Endothelial cell of umbilical vein (primary cell): Measurements from ENCODE around the gene RGR. TPM values are rescaled to one million over a fixed set of nuclear protein-coding genes. Genes with fewer than 3 reads are reported as not detected.

Experiments used
- BruUV-seq: library from RNA; stranded (reverse); fragments of 400-500 nt; replicated peaks from 2 replicates; lab custom pipeline; 2021; lab: Mats Ljungman, UMichigan
- CTCF ChIA-PET: fragments of 300-600, 350-600 bp; sonication (Branson Sonifier 250); formaldehyde crosslinking; loops from one replicate; lab custom pipeline; 2021; ENCODE audit warnings: antibody characterized with exemption, inconsistent platforms; lab: Charles Lee
- POLR2A ChIA-PET: fragments of 300-600, 350-600 bp; sonication (Branson Sonifier 250); formaldehyde crosslinking; loops from one replicate; lab custom pipeline; 2021; ENCODE audit warnings: antibody characterized with exemption, inconsistent platforms; lab: Charles Lee
- DNase-seq: peaks from one replicate; pipeline ENCODE4 v3.0.0-alpha.2; 2011; ENCODE audit warnings: low read depth, low spot score
- FAIRE-seq: peaks from 2 replicates; lab custom pipeline; 2011; peaks lifted over from hg19 to GRCh38; lab: Jason Lieb, UNC
- H2AFZ ChIP-seq: 2 replicates; pipeline ENCODE4 v1.6.0; 2012; ENCODE audit warnings: low read depth, low read length, control low read depth, inconsistent platforms
- H3K27ac ChIP-seq: 2 replicates; pipeline ENCODE4 v1.5.1; 2011; ENCODE audit warnings: low read depth, mild to moderate bottlenecking, control low read depth, low read length, moderate library complexity; ENCODE audit not compliant: insufficient read depth
- H3K27me3 ChIP-seq, 2 experiments: 2 replicates each; pipeline versions ENCODE4 v1.6.0 to v1.6.1; 2011; ENCODE audit warnings: low read length in 2 of 2, mixed read lengths in 1 of 2; ENCODE audit not compliant: control insufficient read depth in 2 of 2, insufficient read depth in 2 of 2
- H3K36me3 ChIP-seq, 2 experiments: 2 replicates in 1 of 2; 3 replicates in 1 of 2; pipeline ENCODE4 v1.5.1; 2011; ENCODE audit warnings: low read length in 2 of 2, mild to moderate bottlenecking in 1 of 2, moderate library complexity in 1 of 2; ENCODE audit not compliant: control insufficient read depth in 2 of 2, insufficient read depth in 2 of 2; ENCODE audit errors: extremely low read depth in 1 of 2
- H3K4me1 ChIP-seq: 3 replicates; pipeline ENCODE4 v1.5.1; 2011; ENCODE audit warnings: mild to moderate bottlenecking, low read length; ENCODE audit not compliant: control insufficient read depth, insufficient read depth; ENCODE audit errors: extremely low read depth
- H3K4me2 ChIP-seq: 2 replicates; pipeline ENCODE4 v1.6.1; 2011; ENCODE audit warnings: low read length, control low read depth, mixed read lengths; ENCODE audit not compliant: insufficient read depth
- H3K4me3 ChIP-seq, 3 experiments: fragments of 200-600 bp in 1 of 3; sonication (generic), shearing (Covaris generic) in 1 of 3; replicated peaks in 1 of 3; 2 replicates each; pipeline ENCODE4 v1.5.1; 2011 to 2016; ENCODE audit warnings: control low read depth in 3 of 3, low read length in 3 of 3, mild to moderate bottlenecking in 2 of 3, inconsistent platforms in 1 of 3, low read depth in 1 of 3, moderate library complexity in 1 of 3; ENCODE audit not compliant: insufficient read depth in 1 of 3
- H3K79me2 ChIP-seq: 2 replicates; pipeline ENCODE4 v1.6.0; 2012; ENCODE audit warnings: low read length, inconsistent platforms; ENCODE audit not compliant: control insufficient read depth, insufficient read depth
- H3K9ac ChIP-seq: replicated peaks from 2 replicates; pipeline ENCODE3; 2011; ENCODE audit warnings: low read length, control low read depth; ENCODE audit not compliant: insufficient read depth; ENCODE audit errors: extremely low read depth
- H3K9me1 ChIP-seq: replicated peaks from 3 replicates; pipeline ENCODE4 v1.6.0; 2011; ENCODE audit warnings: mild to moderate bottlenecking, low read length; ENCODE audit not compliant: control insufficient read depth, insufficient read depth; ENCODE audit errors: extremely low read depth
- H3K9me3 ChIP-seq: replicated peaks from 2 replicates; pipeline ENCODE4 v1.5.1; 2012; ENCODE audit warnings: low read length, inconsistent platforms; ENCODE audit not compliant: control insufficient read depth, insufficient read depth
- H4K20me1 ChIP-seq: replicated peaks from 2 replicates; pipeline ENCODE3; 2011; ENCODE audit warnings: mild to moderate bottlenecking, low read length; ENCODE audit not compliant: control insufficient read depth, insufficient read depth; ENCODE audit errors: extremely low read depth
- EZH2 ChIP-seq: IDR thresholded peaks from 2 replicates; pipeline ENCODE4 v1.6.1; 2012; ENCODE audit warnings: borderline replicate concordance, low read depth, mild to moderate bottlenecking, moderate library complexity, low read length, inconsistent platforms; ENCODE audit not compliant: severe bottlenecking
- FOS ChIP-seq: IDR thresholded peaks from 2 replicates; pipeline ENCODE4 v1.6.1; 2011; ENCODE audit warnings: mild to moderate bottlenecking, low read length, moderate library complexity, borderline replicate concordance; ENCODE audit not compliant: insufficient read depth
- GATA2 ChIP-seq: IDR thresholded peaks from 2 replicates; pipeline ENCODE4 v1.7.0; 2011; ENCODE audit warnings: low read depth, mild to moderate bottlenecking, moderate library complexity, mixed read lengths, low read length; ENCODE audit not compliant: insufficient read length, insufficient read depth
- JUN ChIP-seq: IDR thresholded peaks from 2 replicates; pipeline ENCODE4 v1.6.1; 2011; ENCODE audit warnings: borderline replicate concordance, low read depth; ENCODE audit not compliant: insufficient read length, insufficient read depth
- MYC ChIP-seq: IDR thresholded peaks from one replicate; pipeline ENCODE4 v1.6.1; 2011; ENCODE audit warnings: mild to moderate bottlenecking, low read depth, low read length
- POLR2A ChIP-seq: IDR thresholded peaks from 2 replicates; pipeline ENCODE4 v1.6.1; 2012; ENCODE audit warnings: low read depth, mild to moderate bottlenecking, control low read depth, low read length
- POLR2AphosphoS5 ChIP-seq: IDR thresholded peaks from 2 replicates; pipeline ENCODE4 v1.6.1; 2012; ENCODE audit warnings: low read depth, mild to moderate bottlenecking, control low read depth, low read length, moderate library complexity; ENCODE audit not compliant: insufficient read depth
- dilution Hi-C: fragments of 300-500 bp; cut with MboI; formaldehyde crosslinking; loops from one replicate; pipeline ENCODE4 v1.15.0; 2019; ENCODE audit warnings: low sequenced_read_pairs; ENCODE audit not compliant: extremely low pct_ligation_motif_present
- intact Hi-C: fragments of 100-400 bp; cut with micrococcal nuclease; formaldehyde crosslinking; loops from one replicate; pipeline ENCODE4 v1.10.0; 2022
- polyA plus RNA-seq, 4 experiments: library from polyadenylated mRNA; depleted of rRNA in 3 of 4; stranded (reverse) in 3 of 4; unstranded in 1 of 4; fragments of >200 nt; gene quantifications; 2 replicates each; pipeline versions ENCODE4 v1.2.1 to v1.2.3, GENCODE V29; 2011 to 2012; ENCODE audit warnings: missing spikeins in 1 of 4
- total RNA-seq: library from RNA; stranded (reverse); gene quantifications from 2 replicates; pipeline ENCODE4 v1.2.3, GENCODE V29; 2021
- TF ChIP-seq, protein P1 (sequence below), 2 donors: IDR thresholded peaks; 1 replicate in 1 of 2; 2 replicates in 1 of 2; pipeline ENCODE4 v1.5.1; 2011; ENCODE audit warnings: low read length in 2 of 2, mild to moderate bottlenecking in 2 of 2, moderate library complexity in 2 of 2, control low read depth in 1 of 2, inconsistent platforms in 1 of 2, low read depth in 1 of 2; ENCODE audit not compliant: insufficient read depth in 1 of 2; ENCODE audit errors: extremely low read depth in 1 of 2
- TF ChIP-seq, protein P2 (sequence below): IDR thresholded peaks from 2 replicates; pipeline ENCODE4 v1.6.1; 2011; ENCODE audit not compliant: insufficient read depth, insufficient read length

RGR gene
- total and polyA plus RNA-seq, 2 donors (not counting 3 experiments of a cell fraction or from before 2014, with no cell fraction given): not detected

GRCh38 chr10:84221916-84222315 lies 22.9 kb upstream of the RGR start:
- Histone ChIP-seq H3K9ac (no peak overlapping the region), H3K27me3 (peaks cover 0 to 5% of the 10 kb centered on the region in 2 experiments), H3K79me2 (no peaks in the 10 kb centered on the region), H3K4me3 (no peak overlapping the region), H3K36me3 (no peaks in the 10 kb centered on the region), H3K9me3 (no peaks in the 10 kb centered on the region), H3K4me1 (no peaks in the 10 kb centered on the region), H4K20me1 (no peaks in the 10 kb centered on the region), H3K4me2 (no peak overlapping the region), H2AFZ (no peak overlapping the region), H3K27ac (no peak overlapping the region), H3K9me1 (no peaks in the 10 kb centered on the region)
- no peak for FAIRE-seq
- TF ChIP-seq POLR2AphosphoS5 (no peak), POLR2A (no peak), MYC (no peak), GATA2 (no peak), JUN (no peak), FOS (no peak), EZH2 (no peak)
- TF ChIP-seq, protein P1, sequence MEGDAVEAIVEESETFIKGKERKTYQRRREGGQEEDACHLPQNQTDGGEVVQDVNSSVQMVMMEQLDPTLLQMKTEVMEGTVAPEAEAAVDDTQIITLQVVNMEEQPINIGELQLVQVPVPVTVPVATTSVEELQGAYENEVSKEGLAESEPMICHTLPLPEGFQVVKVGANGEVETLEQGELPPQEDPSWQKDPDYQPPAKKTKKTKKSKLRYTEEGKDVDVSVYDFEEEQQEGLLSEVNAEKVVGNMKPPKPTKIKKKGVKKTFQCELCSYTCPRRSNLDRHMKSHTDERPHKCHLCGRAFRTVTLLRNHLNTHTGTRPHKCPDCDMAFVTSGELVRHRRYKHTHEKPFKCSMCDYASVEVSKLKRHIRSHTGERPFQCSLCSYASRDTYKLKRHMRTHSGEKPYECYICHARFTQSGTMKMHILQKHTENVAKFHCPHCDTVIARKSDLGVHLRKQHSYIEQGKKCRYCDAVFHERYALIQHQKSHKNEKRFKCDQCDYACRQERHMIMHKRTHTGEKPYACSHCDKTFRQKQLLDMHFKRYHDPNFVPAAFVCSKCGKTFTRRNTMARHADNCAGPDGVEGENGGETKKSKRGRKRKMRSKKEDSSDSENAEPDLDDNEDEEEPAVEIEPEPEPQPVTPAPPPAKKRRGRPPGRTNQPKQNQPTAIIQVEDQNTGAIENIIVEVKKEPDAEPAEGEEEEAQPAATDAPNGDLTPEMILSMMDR (IDR thresholded peaks at IDR 0.05; ENCODE audit: extremely low read depth in 1 of 2, insufficient read depth in 1 of 2, low read depth in 1 of 2, low read length in 2 of 2): no peak
- TF ChIP-seq, protein P2, sequence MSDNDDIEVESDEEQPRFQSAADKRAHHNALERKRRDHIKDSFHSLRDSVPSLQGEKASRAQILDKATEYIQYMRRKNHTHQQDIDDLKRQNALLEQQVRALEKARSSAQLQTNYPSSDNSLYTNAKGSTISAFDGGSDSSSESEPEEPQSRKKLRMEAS: no peak
- ChIA-PET CTCF (no interaction called here), POLR2A (no interaction called here)
- no peak for DNase-seq
- dilution Hi-C loops (no loop called here), intact Hi-C loops (no loop called here)
- no TSS peak for BruUV-seq
